GM12875 (cell line): ENCODE results near the gene KMO.

Experiments
- H3K4me3 ChIP-seq: one replicate; pipeline ENCODE4 v1.5.1; 2011; ENCODE audit warnings: low read depth, low read length, control low read depth
- TF ChIP-seq, protein P1 (sequence below): IDR thresholded peaks from 2 replicates; pipeline ENCODE4 v1.5.1; 2011; ENCODE audit warnings: low read depth, mild to moderate bottlenecking, control low read depth, inconsistent platforms, low read length, moderate library complexity, borderline replicate concordance; ENCODE audit not compliant: insufficient read depth

Gene KMO

GRCh38 chr1:241645199-241645598 is 113.0 kb downstream of the KMO start:
- H3K4me3 ChIP-seq = no peak overlapping the region
- TF ChIP-seq, protein P1, sequence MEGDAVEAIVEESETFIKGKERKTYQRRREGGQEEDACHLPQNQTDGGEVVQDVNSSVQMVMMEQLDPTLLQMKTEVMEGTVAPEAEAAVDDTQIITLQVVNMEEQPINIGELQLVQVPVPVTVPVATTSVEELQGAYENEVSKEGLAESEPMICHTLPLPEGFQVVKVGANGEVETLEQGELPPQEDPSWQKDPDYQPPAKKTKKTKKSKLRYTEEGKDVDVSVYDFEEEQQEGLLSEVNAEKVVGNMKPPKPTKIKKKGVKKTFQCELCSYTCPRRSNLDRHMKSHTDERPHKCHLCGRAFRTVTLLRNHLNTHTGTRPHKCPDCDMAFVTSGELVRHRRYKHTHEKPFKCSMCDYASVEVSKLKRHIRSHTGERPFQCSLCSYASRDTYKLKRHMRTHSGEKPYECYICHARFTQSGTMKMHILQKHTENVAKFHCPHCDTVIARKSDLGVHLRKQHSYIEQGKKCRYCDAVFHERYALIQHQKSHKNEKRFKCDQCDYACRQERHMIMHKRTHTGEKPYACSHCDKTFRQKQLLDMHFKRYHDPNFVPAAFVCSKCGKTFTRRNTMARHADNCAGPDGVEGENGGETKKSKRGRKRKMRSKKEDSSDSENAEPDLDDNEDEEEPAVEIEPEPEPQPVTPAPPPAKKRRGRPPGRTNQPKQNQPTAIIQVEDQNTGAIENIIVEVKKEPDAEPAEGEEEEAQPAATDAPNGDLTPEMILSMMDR = no peak
